ENCODE measurements around the gene GTPBP2. TPM values are rescaled to one million over a fixed set of nuclear protein-coding genes. Genes with fewer than 3 reads are reported as not detected.

The GTPBP2 gene
- total and polyA plus RNA-seq, 10 of the 15 experiments (the other 5 are each of a cell fraction or from before 2014, with no cell fraction given): 5.9 to 63.4 (median 39.8) TPM

DNA sequence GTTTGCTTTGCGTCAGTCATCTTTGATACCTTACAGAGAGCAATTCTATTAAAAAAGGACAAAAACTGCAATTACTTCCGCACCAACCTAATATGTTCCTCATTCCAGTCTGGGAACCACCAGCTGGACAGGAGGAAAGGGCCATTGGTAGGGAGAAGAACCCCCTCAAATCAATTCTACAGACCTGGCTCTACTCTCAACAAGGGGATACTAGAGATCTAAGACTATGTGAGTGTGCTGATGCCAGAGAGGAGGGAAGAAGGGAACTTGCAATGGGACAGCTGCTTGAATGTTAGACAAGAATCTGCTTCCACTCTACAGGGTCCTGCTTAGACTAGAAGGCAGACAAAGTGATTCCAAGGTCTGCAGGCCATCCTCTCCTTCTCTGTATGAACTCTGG is 45.2 kb upstream of the GTPBP2 start:
- BruUV-seq (replicated peaks): no TSS peak

More for the DNA sequence above, 45.2 kb upstream of the GTPBP2 start:
- TF ChIP-seq POLR2AphosphoS2 (IDR thresholded peaks at IDR 0.05; ENCODE audit: low read depth, low read length) (no peak), NKRF (conservative IDR thresholded peaks at IDR 0.05) (no peak), BMI1 (IDR thresholded peaks at IDR 0.05; ENCODE audit: borderline replicate concordance) (no peak), SP1 (IDR thresholded peaks at IDR 0.05; ENCODE audit: low read depth, low read length) (no peak), BHLHE40 (IDR thresholded peaks at IDR 0.05; ENCODE audit: borderline replicate concordance in 1 of 2, low read depth in 2 of 2, low read length in 1 of 2) (no peak), SRF (IDR thresholded peaks at IDR 0.05; ENCODE audit: low read depth in 2 of 2, low read length in 2 of 2) (no peak), SREBF1 (IDR thresholded peaks at IDR 0.05; ENCODE audit: low read length) (no peak), WRNIP1 (IDR thresholded peaks at IDR 0.05; ENCODE audit: borderline replicate concordance, low read depth, low read length) (no peak), ZBTB40 (IDR thresholded peaks at IDR 0.05; ENCODE audit: borderline replicate concordance) (no peak), RAD21 (IDR thresholded peaks at IDR 0.05; ENCODE audit: insufficient read depth, low read depth, low read length) (no peak), RUNX3 (IDR thresholded peaks at IDR 0.05; ENCODE audit: low read length) (no peak), CHD1 (IDR thresholded peaks at IDR 0.05; ENCODE audit: low read depth, low read length) (no peak), CHD4 (IDR thresholded peaks at IDR 0.05) (no peak), CHD2 (IDR thresholded peaks at IDR 0.05; ENCODE audit: borderline replicate concordance, low read depth, low read length) (no peak), SUPT20H (IDR thresholded peaks at IDR 0.05; ENCODE audit: borderline replicate concordance, control insufficient read depth, low read depth, low read length) (no peak), ATF2 (IDR thresholded peaks at IDR 0.05; ENCODE audit: low read length) (no peak)
- TF ChIP-seq, protein P1, sequence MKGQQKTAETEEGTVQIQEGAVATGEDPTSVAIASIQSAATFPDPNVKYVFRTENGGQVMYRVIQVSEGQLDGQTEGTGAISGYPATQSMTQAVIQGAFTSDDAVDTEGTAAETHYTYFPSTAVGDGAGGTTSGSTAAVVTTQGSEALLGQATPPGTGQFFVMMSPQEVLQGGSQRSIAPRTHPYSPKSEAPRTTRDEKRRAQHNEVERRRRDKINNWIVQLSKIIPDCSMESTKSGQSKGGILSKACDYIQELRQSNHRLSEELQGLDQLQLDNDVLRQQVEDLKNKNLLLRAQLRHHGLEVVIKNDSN (IDR thresholded peaks at IDR 0.05; ENCODE audit: borderline replicate concordance, extremely low read length, insufficient read depth, low read depth, low read length): no peak
- DNase-seq (ENCODE audit: low read depth, low spot score) (no peak), ATAC-seq (no peak), FAIRE-seq (no peak)
- RAD21 ChIA-PET (ENCODE audit: unreplicated experiment): no interaction called here
- Histone ChIP-seq H2AFZ (ENCODE audit: control insufficient read depth, low read depth, low read length) (no peak overlapping the region), H3K36me3 (ENCODE audit: control insufficient read depth in 2 of 2, insufficient read depth in 2 of 2, low read length in 1 of 2) (peaks cover 25 to 49% of the 10 kb centered on the region in 2 experiments), H3K9me3 (replicated peaks; ENCODE audit: control insufficient read depth, insufficient read depth, low read length) (no peaks in the 10 kb centered on the region), H3K9ac (ENCODE audit: control insufficient read depth, insufficient read depth, low read length) (no peak overlapping the region), H3K27ac (ENCODE audit: control insufficient read depth, insufficient read depth) (no peak overlapping the region), H3K4me2 (ENCODE audit: control insufficient read depth, insufficient read depth) (no peak overlapping the region), H3K27me3 (replicated peaks in 1 of 2; ENCODE audit: control insufficient read depth in 2 of 2, insufficient read depth in 2 of 2, low read length in 1 of 2) (no peaks in the 10 kb centered on the region), H3K4me1 (ENCODE audit: control insufficient read depth, insufficient read depth, low read length) (peaks cover 10% of the 10 kb centered on the region), H4K20me1 (ENCODE audit: control insufficient read depth, insufficient read depth) (no peaks in the 10 kb centered on the region), H3K4me3 (no peak overlapping the region), H3K79me2 (ENCODE audit: control insufficient read depth, insufficient read depth, low read length) (no peaks in the 10 kb centered on the region)
- POLR2A ChIA-PET: no interaction called here
- intact Hi-C loops (cut with micrococcal nuclease; ENCODE audit: unreplicated experiment) (no loop called here), in situ Hi-C loops (cut with MboI) (no loop called here)
- WGBS (ENCODE audit: insufficient coverage, insufficient replicate concordance, low lambda C conversion rate, missing lambda C conversion rate): 72% methylated on average over 2 of the region's 2 CpGs
- SMC1A ChIA-PET (ENCODE audit: uncharacterized antibody, unreplicated experiment): no interaction called here
- CTCF ChIA-PET: interaction anchor here (1.1 to 1.9 kb wide), 2 partner anchors 14 to 405 kb away, joined by 4 to 5 read pairs; no protein-coding TSS in a partner anchor

Measured in GM12878 (cell line).